ENCODE data around the gene FBXO2. TPM values are rescaled to one million over a fixed set of nuclear protein-coding genes. Genes with fewer than 3 reads are reported as not detected.
A peak's percentile ranks its signal among the peaks of the same experiment; 100 is the strongest.

FBXO2 gene
- total RNA-seq, 4 donors from 2014 or later = 1.7 to 7.4 (median 2.8) TPM

DNA sequence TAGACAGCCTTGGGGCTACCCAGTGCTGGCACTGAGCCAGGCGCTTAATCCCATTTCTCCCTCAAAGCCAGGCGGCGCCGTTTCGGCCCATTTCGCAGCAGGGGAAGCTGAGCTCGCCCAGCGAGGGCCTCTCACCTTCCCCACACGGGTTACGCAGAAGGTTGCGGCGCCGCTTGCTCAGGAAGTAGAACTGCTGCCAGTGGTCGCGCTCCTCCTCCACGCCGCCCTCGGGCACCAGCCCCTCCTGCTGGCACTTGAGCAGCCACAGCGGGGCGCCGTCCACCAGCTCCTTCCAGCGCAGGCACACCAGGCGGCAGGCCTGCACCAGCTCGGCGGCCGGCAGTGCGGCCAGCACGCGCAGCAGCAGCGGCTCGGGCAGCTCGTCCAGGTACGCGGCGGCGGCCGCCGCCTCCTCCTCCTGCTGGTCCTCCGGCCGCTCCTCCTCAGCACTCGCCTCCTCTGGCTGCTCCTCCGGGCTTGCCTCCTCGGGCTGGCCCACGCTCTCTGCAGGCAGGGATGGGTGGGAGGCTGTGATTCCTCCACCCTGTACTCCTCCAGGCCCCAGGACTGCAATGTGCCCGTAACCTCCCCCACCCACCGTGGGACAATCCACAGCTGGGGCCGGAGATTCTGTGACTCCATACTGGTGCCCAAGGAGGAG lies 3.8 kb downstream of the FBXO2 start:
- Histone ChIP-seq H3K27ac (peak overlapping the region in 1 of 4 donors; percentile 63), H3K27me3 (peaks cover 0 to 8% of the 10 kb centered on the region in 2 donors), H3K4me1 (peaks cover 4 to 45% (median 16%) of the 10 kb centered on the region in 4 donors), H3K9me3 (no peaks in the 10 kb centered on the region), H3K4me3 (peak overlapping the region; percentile 0 to 42 (median 38)), H3K36me3 (no peaks in the 10 kb centered on the region)
- peak; percentile 84 to 93 (median 86) for DNase-seq
- TF ChIP-seq, protein P1, sequence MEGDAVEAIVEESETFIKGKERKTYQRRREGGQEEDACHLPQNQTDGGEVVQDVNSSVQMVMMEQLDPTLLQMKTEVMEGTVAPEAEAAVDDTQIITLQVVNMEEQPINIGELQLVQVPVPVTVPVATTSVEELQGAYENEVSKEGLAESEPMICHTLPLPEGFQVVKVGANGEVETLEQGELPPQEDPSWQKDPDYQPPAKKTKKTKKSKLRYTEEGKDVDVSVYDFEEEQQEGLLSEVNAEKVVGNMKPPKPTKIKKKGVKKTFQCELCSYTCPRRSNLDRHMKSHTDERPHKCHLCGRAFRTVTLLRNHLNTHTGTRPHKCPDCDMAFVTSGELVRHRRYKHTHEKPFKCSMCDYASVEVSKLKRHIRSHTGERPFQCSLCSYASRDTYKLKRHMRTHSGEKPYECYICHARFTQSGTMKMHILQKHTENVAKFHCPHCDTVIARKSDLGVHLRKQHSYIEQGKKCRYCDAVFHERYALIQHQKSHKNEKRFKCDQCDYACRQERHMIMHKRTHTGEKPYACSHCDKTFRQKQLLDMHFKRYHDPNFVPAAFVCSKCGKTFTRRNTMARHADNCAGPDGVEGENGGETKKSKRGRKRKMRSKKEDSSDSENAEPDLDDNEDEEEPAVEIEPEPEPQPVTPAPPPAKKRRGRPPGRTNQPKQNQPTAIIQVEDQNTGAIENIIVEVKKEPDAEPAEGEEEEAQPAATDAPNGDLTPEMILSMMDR (IDR thresholded peaks at IDR 0.05) = peak; percentile 48 to 88 (median 82)
- no peak for TF ChIP-seq POLR2A (IDR thresholded peaks at IDR 0.05)

DNA sequence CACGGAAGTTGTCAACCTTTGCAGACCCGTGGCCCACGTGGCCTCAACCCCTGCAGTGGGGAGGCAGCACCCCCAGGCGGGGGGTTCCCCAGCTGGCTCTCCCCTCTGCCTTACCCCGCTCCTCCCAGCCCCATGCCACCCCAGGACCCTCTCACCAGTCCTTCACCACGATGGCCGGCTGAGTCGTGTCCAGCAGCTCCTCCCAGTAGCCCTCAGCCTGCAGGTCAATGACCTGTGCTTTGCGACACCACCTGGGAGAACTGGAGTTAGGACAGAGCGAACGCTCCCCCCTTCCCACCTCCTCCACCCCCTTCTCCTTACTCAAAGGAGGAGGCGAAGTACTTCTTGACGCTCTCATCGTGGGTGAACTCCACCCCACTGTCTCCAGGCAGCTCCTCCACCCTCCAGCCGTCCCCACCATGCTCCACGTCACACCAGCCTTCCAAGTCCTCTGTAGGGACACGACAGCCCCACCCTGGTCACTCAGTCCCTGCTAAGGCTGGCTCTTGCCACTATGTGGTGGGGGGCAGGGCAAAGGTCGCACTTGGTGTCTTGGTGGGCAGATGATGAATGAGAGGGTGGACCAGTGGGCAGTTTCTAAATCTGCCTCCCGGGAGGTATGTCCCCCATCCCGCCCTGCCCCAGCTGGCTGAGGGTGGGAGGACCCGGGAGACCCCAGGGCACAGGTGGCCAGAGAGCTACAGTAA lies 4.5 kb downstream of the FBXO2 start:
- H3K9me3 ChIP-seq = no peaks in the 10 kb centered on the region
- TF ChIP-seq, protein P1 (IDR thresholded peaks at IDR 0.05) = no peak
- no peak for TF ChIP-seq POLR2A (IDR thresholded peaks at IDR 0.05)
- H3K27ac ChIP-seq = peak overlapping the region in 1 of 4 donors; percentile 63
- peaks cover 4 to 38% (median 14%) of the 10 kb centered on the region in 4 donors for H3K4me1 ChIP-seq
- no peak for DNase-seq
- no peaks in the 10 kb centered on the region for H3K36me3 ChIP-seq
- peaks cover 0 to 8% of the 10 kb centered on the region in 2 donors for H3K27me3 ChIP-seq
- peak overlapping the region in 2 of 4 donors; percentile 34 to 42 for H3K4me3 ChIP-seq

DNA sequence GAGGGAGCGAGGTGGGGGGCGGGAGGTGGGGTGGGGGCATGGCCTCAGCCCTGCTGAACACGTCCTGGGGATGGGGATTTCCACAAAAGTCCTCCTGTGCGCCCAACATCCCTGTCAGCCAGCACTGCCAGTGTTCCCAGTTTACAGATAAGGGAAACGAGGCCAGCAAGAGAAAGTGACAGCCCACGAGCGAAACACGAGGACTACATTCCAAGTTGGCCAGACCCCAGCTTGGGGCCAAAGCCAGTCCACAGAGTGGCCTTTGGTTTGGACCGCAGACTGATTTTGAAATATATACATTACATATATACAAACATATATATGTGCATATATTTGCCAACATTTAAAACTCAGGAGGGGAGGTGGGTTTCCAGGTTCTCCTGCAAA lies 5.0 kb downstream of the FBXO2 start:
- no peaks in the 10 kb centered on the region for H3K36me3 ChIP-seq
- no peak overlapping the region for H3K27ac ChIP-seq
- H3K9me3 ChIP-seq = no peaks in the 10 kb centered on the region
- peaks cover 4 to 35% (median 14%) of the 10 kb centered on the region in 4 donors for H3K4me1 ChIP-seq
- H3K27me3 ChIP-seq = peaks cover 0 to 8% of the 10 kb centered on the region in 2 donors
- TF ChIP-seq, protein P1 (IDR thresholded peaks at IDR 0.05) = no peak
- no peak for TF ChIP-seq POLR2A (IDR thresholded peaks at IDR 0.05)
- DNase-seq = no peak
- H3K4me3 ChIP-seq = peak overlapping the region in 2 of 4 donors; percentile 6 to 31

DNA sequence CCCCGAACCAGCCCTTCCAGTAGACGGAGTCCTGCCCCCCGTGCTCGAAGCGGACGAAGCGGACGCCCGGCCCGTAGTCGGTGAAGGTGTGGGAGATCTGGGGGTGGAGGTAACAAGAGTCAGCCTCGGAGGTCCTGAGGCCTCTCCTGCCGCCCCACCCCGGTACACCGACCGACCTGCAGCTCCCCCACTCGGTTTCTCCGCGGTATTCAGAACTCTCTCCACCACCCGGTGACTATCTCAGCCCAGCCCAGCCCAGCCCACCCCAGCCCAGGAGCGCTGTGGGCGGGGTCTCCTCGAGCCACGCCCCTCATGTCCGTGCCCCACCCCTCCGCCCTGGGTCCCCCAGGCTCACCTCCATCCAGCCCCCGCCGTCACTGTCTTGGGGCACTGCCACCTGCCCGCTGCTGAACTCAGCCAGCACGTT lies 5.5 kb downstream of the FBXO2 start:
- H3K4me1 ChIP-seq = peaks cover 4 to 31% (median 14%) of the 10 kb centered on the region in 4 donors
- H3K36me3 ChIP-seq = no peaks in the 10 kb centered on the region
- no peaks in the 10 kb centered on the region for H3K9me3 ChIP-seq
- H3K27me3 ChIP-seq = peaks cover 0 to 8% of the 10 kb centered on the region in 2 donors
- no peak for TF ChIP-seq POLR2A (IDR thresholded peaks at IDR 0.05)
- TF ChIP-seq, protein P1 (IDR thresholded peaks at IDR 0.05) = no peak
- DNase-seq = peak in 2 of 3 donors; percentile 32 to 69
- no peak overlapping the region for H3K27ac ChIP-seq
- peak overlapping the region in 2 of 4 donors; percentile 6 to 31 for H3K4me3 ChIP-seq

DNA sequence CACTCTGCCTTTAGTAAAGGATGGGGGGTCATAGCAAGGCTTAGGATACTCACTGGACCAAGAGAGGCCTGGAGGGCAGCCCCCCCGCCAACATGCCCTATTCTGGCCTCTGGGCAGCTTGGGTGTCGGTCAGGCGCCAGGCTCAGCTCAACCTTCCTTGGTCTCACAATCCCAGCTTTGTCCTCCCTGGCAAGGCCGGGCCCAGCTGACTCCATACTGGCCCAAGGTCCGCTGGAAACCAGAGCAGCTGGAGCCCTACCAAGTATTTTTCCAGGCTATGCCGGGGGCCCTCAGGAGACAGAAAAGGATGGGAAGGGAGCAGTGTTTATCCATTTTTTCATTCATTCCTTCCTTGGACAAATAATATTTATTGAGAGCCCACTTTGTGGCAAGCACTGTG lies 6.2 kb downstream of the FBXO2 start:
- H3K27ac ChIP-seq = no peak overlapping the region
- H3K4me1 ChIP-seq = peaks cover 4 to 25% (median 14%) of the 10 kb centered on the region in 4 donors
- no peak for DNase-seq
- H3K27me3 ChIP-seq = peaks cover 0 to 8% of the 10 kb centered on the region in 2 donors
- TF ChIP-seq, protein P1 (IDR thresholded peaks at IDR 0.05) = no peak
- TF ChIP-seq POLR2A (IDR thresholded peaks at IDR 0.05) = no peak
- H3K4me3 ChIP-seq = no peak overlapping the region
- no peaks in the 10 kb centered on the region for H3K9me3 ChIP-seq
- no peaks in the 10 kb centered on the region for H3K36me3 ChIP-seq

Measured in Peyer's patch (tissue), 4 donors.